Upper lobe of left lung (tissue), 6 donors: Measurements from ENCODE around the gene SRSF6. TPM values are rescaled to one million over a fixed set of nuclear protein-coding genes. Genes with fewer than 3 reads are reported as not detected.
A peak's percentile ranks its signal among the peaks of the same experiment; 100 is the strongest.
"Not testable (repeated sequence)": the region's sequence is repeated elsewhere in the genome, so short reads cannot be mapped to it uniquely, and the experiment has no call there.

Source experiments
- ATAC-seq, 2 donors: fragments of 200-7000 bp; cut with Tn5 transposase; one replicate each; pipeline ENCODE4 v1.9.1; 2022; ENCODE audit warnings: mild to moderate bottlenecking in 2 of 2, moderate library complexity in 2 of 2; ENCODE audit not compliant: low FRiP score in 2 of 2
- DNase-seq, 2 donors: peaks; one replicate each; pipeline ENCODE4 v3.0.0-alpha.2; 2019 to 2020
- H3K27ac ChIP-seq, 4 donors: fragments of 200-600 bp; sonication (generic); one replicate each; pipeline ENCODE4 v1.5.1; 2016 to 2019
- H3K27me3 ChIP-seq, 4 donors: fragments of 200-600 bp; sonication (generic); one replicate each; pipeline ENCODE4 v1.5.1; 2017 to 2019
- H3K36me3 ChIP-seq, 4 donors: fragments of 200-600 bp; sonication (generic); one replicate each; pipeline ENCODE4 v1.5.1; 2016 to 2019
- H3K4me1 ChIP-seq, 4 donors: fragments of 200-600 bp; sonication (generic); one replicate each; pipeline ENCODE4 v1.5.1; 2018 to 2019
- H3K4me3 ChIP-seq, 4 donors: fragments of 200-600 bp; sonication (generic); one replicate each; pipeline ENCODE4 v1.5.1; 2017 to 2019; ENCODE audit warnings: mild to moderate bottlenecking in 2 of 4, moderate library complexity in 1 of 4
- H3K9me3 ChIP-seq, 4 donors: fragments of 200-600 bp; sonication (generic); one replicate each; pipeline ENCODE4 v1.5.1; 2018 to 2019
- EP300 ChIP-seq, 4 donors: sonication (generic); formaldehyde crosslinking; IDR thresholded peaks; one replicate each; pipeline ENCODE4 v1.5.1; 2017; ENCODE audit warnings: antibody characterized with exemption in 4 of 4, control low read depth in 2 of 4
- POLR2A ChIP-seq, 4 donors: fragments of 450-650 bp; IDR thresholded peaks; one replicate each; pipeline ENCODE4 v1.5.1; 2016 to 2017; ENCODE audit warnings: antibody characterized with exemption in 4 of 4, mild to moderate bottlenecking in 2 of 4
- POLR2AphosphoS5 ChIP-seq, 2 donors: sonication (generic); formaldehyde crosslinking; IDR thresholded peaks; one replicate each; pipeline ENCODE4 v1.5.1; 2017; ENCODE audit warnings: antibody characterized with exemption in 2 of 2
- WGBS, 2 donors: methylation state at CpG; one replicate each; pipeline ENCODE4 v1.1.5; 2017 to 2018; 5-methylcytosine and 5-hydroxymethylcytosine counted together
- total RNA-seq, 6 donors: library from RNA; depleted of rRNA in 4 of 6; stranded (reverse); fragments of >200 nt in 4 of 6; gene quantifications; one replicate each; pipeline versions ENCODE4 v1.1.0 to v1.2.1, GENCODE V29; 2016 to 2021
- TF ChIP-seq, protein P1 (sequence below), 6 experiments: fragments of 450-650 bp in 4 of 6; fragments of 200-600 bp in 2 of 6; sonication (generic) in 2 of 6; IDR thresholded peaks; one replicate each; pipeline ENCODE4 v1.5.1; 2016 to 2019; ENCODE audit warnings: antibody characterized with exemption in 6 of 6
- donor health status: DM: no; HTN: no; CAD: no; lungs with moderate emphysema.
- donor health status: DM: no; HTN: yes; CAD: no; lungs with severe emphysema.

The SRSF6 gene
- total RNA-seq, 6 donors from 2014 or later = 48.4 to 147 (median 93.2) TPM

DNA sequence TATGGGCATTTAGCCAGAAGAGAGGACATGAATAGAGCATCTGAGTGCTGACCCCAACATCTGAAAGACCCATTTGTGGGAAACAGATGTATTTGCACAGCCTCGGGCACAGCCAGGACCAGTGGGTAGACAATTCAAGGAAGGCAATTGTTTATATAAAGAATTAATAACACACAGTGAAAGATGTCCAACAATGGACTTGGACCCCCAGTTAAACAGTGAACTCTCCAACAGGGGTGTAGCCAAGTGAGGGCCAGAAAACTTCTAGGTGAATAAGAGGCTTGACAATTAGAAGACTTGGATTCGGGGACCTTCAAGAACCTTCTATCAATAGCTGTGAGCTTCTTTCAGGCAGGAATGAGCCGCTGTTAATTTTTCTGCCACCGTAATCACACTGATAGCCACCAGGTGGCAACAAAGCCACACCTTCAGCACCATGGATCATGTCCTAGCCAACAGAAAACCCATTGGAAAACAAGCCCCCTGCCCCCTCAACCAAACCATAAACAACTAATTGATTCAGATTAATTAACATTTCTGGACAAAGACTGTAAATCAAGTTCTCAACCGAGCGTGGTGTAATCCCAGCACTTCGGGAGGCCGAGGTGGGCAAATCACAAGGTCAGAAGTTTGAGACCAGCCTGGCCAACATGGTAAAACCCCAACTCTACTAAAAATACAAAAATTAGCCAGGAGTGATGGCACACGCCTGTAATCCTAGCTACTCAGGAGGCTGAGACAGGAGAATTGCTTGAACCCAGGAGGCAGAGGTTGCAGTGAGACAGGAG is 8.8 kb upstream of the SRSF6 start:
- peaks cover 0 to 7% (median 3%) of the 10 kb centered on the region in 4 donors for H3K4me1 ChIP-seq
- peak in 1 of 2 donors; percentile 53 for ATAC-seq
- no peak overlapping the region for H3K4me3 ChIP-seq
- DNase-seq = peak in 1 of 2 donors; percentile 26
- no peaks in the 10 kb centered on the region for H3K36me3 ChIP-seq
- TF ChIP-seq, protein P1, sequence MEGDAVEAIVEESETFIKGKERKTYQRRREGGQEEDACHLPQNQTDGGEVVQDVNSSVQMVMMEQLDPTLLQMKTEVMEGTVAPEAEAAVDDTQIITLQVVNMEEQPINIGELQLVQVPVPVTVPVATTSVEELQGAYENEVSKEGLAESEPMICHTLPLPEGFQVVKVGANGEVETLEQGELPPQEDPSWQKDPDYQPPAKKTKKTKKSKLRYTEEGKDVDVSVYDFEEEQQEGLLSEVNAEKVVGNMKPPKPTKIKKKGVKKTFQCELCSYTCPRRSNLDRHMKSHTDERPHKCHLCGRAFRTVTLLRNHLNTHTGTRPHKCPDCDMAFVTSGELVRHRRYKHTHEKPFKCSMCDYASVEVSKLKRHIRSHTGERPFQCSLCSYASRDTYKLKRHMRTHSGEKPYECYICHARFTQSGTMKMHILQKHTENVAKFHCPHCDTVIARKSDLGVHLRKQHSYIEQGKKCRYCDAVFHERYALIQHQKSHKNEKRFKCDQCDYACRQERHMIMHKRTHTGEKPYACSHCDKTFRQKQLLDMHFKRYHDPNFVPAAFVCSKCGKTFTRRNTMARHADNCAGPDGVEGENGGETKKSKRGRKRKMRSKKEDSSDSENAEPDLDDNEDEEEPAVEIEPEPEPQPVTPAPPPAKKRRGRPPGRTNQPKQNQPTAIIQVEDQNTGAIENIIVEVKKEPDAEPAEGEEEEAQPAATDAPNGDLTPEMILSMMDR (IDR thresholded peaks at IDR 0.05) = peak; percentile 29 to 65 (median 58)
- TF ChIP-seq POLR2AphosphoS5 (IDR thresholded peaks at IDR 0.05) (no peak), EP300 (IDR thresholded peaks at IDR 0.05) (no peak), POLR2A (IDR thresholded peaks at IDR 0.05) (no peak)
- WGBS, 2 donors = 31 to 35% methylated on average over 9 of the region's 9 CpGs
- H3K27me3 ChIP-seq = no peaks in the 10 kb centered on the region
- H3K27ac ChIP-seq = no peak overlapping the region
- H3K9me3 ChIP-seq = no peaks in the 10 kb centered on the region

DNA sequence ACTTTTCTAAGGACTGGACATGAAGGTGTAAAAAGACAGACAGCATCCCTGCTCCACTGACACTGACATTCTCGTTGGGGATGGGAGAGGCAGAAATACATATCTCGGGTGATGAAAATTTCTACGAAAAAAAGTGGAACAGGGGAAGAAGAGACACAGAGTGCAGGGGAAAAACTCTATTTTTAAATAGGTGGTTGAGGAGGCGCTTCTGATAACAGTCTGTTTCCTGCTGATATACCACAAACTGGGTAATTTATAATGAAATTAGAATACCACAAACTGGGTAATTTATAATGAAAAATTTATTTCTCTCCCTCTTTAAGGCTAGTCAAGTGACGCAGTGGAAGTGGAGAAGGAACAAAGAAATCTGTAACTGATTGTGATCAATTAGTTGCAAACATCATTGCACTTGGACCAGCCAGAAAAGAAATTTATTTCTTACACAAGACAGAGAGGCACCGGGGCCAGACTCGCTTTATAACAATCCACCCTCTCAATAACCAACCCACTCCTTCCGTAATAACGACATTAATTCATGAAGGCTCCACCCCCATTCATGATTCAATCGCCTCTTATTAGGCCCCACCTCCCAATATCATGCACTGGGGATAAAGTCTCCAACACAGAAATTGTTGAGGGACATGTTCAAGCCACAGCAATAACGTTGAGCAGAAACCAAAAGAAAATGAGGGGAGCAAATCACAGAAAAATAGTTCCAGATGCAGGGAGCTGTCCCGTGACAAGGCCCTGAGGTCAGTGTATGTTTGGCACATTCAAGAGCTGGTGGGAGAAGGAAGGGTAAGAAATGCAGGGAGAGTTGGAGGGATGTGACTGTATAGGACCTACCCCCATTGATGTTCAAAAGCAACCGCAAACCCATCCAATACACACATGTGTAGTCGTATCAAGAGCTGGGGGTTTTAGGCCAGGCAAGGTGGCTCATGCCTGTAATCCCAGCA is 6.6 kb upstream of the SRSF6 start:
- Histone ChIP-seq H3K27ac (no peak overlapping the region), H3K4me3 (no peak overlapping the region), H3K4me1 (peaks cover 0 to 7% (median 3%) of the 10 kb centered on the region in 4 donors), H3K27me3 (no peaks in the 10 kb centered on the region), H3K9me3 (no peaks in the 10 kb centered on the region), H3K36me3 (no peaks in the 10 kb centered on the region)
- ATAC-seq (no peak), DNase-seq (no peak)
- no peak for TF ChIP-seq EP300 (IDR thresholded peaks at IDR 0.05)
- TF ChIP-seq, protein P1 (IDR thresholded peaks at IDR 0.05) = no peak
- no peak for TF ChIP-seq POLR2AphosphoS5 (IDR thresholded peaks at IDR 0.05)
- no peak for TF ChIP-seq POLR2A (IDR thresholded peaks at IDR 0.05)
- WGBS, 2 donors = 70 to 71% methylated on average over 14 of the region's 14 CpGs

DNA sequence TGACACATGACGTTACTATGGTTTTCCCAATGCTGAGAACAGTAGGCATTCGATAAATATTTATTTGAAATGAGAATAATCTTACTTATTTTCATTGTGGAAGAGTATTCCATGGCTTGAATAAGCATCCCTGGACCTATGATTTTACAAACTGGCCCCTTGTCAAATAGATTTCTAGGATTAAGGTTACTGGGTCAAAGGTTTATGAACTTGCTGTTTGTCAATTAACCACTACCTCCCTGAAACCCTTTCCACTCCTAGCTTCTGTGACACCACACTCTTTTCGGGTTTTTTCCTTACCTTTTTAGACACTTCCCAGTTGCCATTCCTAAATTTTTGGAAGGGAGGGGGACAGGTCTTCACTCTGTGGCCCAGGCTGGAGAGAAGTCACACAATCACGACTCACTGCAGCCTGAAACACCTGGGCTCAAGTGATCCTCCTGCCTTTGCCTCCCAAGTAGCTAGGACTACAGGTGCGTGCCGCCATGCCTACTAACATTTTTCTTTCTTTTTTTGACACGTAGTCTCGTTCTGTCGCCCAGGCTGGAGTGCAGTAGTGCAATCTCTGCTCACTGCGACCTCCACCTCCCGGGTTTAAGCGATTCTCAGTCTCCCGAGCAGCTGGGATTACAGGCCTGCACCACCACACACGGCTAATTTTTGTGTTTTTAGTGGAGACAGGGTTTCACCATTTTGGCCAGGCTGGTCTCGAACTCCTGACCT is 5.1 kb upstream of the SRSF6 start:
- Histone ChIP-seq H3K27me3 (no peaks in the 10 kb centered on the region), H3K27ac (no peak overlapping the region), H3K9me3 (no peaks in the 10 kb centered on the region), H3K4me1 (peaks cover 5 to 14% (median 5%) of the 10 kb centered on the region in 4 donors), H3K36me3 (no peaks in the 10 kb centered on the region), H3K4me3 (no peak overlapping the region)
- DNase-seq (no peak), ATAC-seq (no peak)
- WGBS, 2 donors = 92 to 93% methylated on average over 15 of the region's 15 CpGs
- no peak for TF ChIP-seq EP300 (IDR thresholded peaks at IDR 0.05)
- TF ChIP-seq, protein P1 (IDR thresholded peaks at IDR 0.05) = no peak

DNA sequence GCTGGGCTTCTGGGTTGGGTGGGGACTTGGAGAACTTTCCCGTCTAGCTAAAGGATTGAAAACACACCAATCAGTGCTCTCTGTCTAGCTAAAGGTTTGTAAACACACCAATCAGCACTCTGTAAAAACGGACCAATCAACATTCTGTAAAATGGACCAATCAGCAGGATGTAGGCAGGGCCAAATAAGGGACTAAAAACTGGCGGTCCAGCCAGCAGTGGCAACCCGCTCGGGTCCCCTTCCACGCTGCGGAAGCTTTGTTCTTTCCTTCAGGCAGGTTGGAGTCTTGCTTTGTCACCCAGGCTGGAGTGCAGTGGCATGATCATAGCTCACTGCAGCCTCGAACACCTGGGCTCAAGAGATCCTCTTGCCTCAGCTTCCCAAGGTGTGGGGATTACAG is 1.4 kb upstream of the SRSF6 start:
- H3K27me3 ChIP-seq, H3K9me3 ChIP-seq, ATAC-seq, H3K4me3 ChIP-seq, H3K27ac ChIP-seq: not testable (repeated sequence)
- Histone ChIP-seq H3K36me3 (peaks cover 13 to 24% (median 16%) of the 10 kb centered on the region in 4 donors), H3K4me1 (peaks cover 10 to 19% (median 15%) of the 10 kb centered on the region in 4 donors)
- WGBS, 2 donors = 90 to 92% methylated on average over 8 of the region's 8 CpGs
- peak in 1 of 2 donors; percentile 24 for DNase-seq
